SK-N-SH treated with all-trans-retinoic acid at 6 μM for 48 hours (cell line): ENCODE results near the gene HSPB2.
"Not testable (repeated sequence)": the region's sequence is repeated elsewhere in the genome, so short reads cannot be mapped to it uniquely, and the experiment has no call there.

Experiments used
- ARNTL ChIP-seq: fragments of 450-650 bp; formaldehyde crosslinking; IDR thresholded peaks from 2 replicates; pipeline ENCODE4 v1.5.0; 2020; ENCODE audit warnings: low read depth, mild to moderate bottlenecking, moderate library complexity, borderline replicate concordance
- BACH2 ChIP-seq: fragments of 250-450 bp; sonication (Bioruptor Pico); IDR thresholded peaks from 2 replicates; pipeline ENCODE4 v1.9.0; 2021; ENCODE audit warnings: mild to moderate bottlenecking, borderline replicate concordance
- OSR1 ChIP-seq: fragments of 250-450 bp; sonication (Bioruptor Pico); IDR thresholded peaks from 2 replicates; pipeline ENCODE4 v1.8.0; 2022; ENCODE audit warnings: moderate library complexity, mild to moderate bottlenecking, inconsistent platforms
- TF ChIP-seq, protein P1 (sequence below): fragments of 250-450 bp; sonication (Bioruptor Pico); IDR thresholded peaks from 2 replicates; pipeline ENCODE4 v1.5.1; 2020; ENCODE audit warnings: low read depth, mild to moderate bottlenecking, moderate library complexity
- TF ChIP-seq, protein P2 (sequence below): fragments of 250-450 bp; sonication (Bioruptor Pico); IDR thresholded peaks from 2 replicates; pipeline ENCODE4 v1.5.1; 2021; ENCODE audit warnings: mild to moderate bottlenecking, moderate library complexity

- not testable (repeated sequence) for TF ChIP-seq ARNTL, BACH2, OSR1 (CRISPR knock-in tag)
- TF ChIP-seq, protein P1, sequence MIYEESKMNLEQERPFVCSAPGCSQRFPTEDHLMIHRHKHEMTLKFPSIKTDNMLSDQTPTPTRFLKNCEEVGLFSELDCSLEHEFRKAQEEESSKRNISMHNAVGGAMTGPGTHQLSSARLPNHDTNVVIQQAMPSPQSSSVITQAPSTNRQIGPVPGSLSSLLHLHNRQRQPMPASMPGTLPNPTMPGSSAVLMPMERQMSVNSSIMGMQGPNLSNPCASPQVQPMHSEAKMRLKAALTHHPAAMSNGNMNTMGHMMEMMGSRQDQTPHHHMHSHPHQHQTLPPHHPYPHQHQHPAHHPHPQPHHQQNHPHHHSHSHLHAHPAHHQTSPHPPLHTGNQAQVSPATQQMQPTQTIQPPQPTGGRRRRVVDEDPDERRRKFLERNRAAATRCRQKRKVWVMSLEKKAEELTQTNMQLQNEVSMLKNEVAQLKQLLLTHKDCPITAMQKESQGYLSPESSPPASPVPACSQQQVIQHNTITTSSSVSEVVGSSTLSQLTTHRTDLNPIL = not testable (repeated sequence)
- TF ChIP-seq, protein P2, sequence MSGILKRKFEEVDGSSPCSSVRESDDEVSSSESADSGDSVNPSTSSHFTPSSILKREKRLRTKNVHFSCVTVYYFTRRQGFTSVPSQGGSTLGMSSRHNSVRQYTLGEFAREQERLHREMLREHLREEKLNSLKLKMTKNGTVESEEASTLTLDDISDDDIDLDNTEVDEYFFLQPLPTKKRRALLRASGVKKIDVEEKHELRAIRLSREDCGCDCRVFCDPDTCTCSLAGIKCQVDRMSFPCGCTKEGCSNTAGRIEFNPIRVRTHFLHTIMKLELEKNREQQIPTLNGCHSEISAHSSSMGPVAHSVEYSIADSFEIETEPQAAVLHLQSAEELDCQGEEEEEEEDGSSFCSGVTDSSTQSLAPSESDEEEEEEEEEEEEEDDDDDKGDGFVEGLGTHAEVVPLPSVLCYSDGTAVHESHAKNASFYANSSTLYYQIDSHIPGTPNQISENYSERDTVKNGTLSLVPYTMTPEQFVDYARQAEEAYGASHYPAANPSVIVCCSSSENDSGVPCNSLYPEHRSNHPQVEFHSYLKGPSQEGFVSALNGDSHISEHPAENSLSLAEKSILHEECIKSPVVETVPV = not testable (repeated sequence)
Observed at GRCh38 chr11:111885053-111885452, 27.5 kb upstream of the HSPB2 start.
